ENCODE measurements around the gene CYP46A1. TPM values are rescaled to one million over a fixed set of nuclear protein-coding genes. Genes with fewer than 3 reads are reported as not detected.
"Not testable (repeated sequence)": the region's sequence is repeated elsewhere in the genome, so short reads cannot be mapped to it uniquely, and the experiment has no call there.

CYP46A1 gene
- total RNA-seq, 1 donor from 2014 or later: 2.9 TPM

GRCh38 chr14:99659333-99659741 lies 24.8 kb upstream of the CYP46A1 start:
- Mint-ChIP-seq H3K27me3 (peaks cover 78% of the 10 kb centered on the region), H3K4me3 (ENCODE audit: low read depth) (no peak overlapping the region), H3K36me3 (ENCODE audit: insufficient read depth) (no peaks in the 10 kb centered on the region), H3K9me3 (ENCODE audit: low read depth) (no peaks in the 10 kb centered on the region), H3K4me1 (ENCODE audit: low read depth) (no peaks in the 10 kb centered on the region), H3K27ac (no peak overlapping the region)
- peak; percentile 23 for TF ChIP-seq CTCF (IDR thresholded peaks at IDR 0.05; ENCODE audit: unreplicated experiment)
- DNase-seq (ENCODE audit: low spot score, unreplicated experiment): no peak

DNA sequence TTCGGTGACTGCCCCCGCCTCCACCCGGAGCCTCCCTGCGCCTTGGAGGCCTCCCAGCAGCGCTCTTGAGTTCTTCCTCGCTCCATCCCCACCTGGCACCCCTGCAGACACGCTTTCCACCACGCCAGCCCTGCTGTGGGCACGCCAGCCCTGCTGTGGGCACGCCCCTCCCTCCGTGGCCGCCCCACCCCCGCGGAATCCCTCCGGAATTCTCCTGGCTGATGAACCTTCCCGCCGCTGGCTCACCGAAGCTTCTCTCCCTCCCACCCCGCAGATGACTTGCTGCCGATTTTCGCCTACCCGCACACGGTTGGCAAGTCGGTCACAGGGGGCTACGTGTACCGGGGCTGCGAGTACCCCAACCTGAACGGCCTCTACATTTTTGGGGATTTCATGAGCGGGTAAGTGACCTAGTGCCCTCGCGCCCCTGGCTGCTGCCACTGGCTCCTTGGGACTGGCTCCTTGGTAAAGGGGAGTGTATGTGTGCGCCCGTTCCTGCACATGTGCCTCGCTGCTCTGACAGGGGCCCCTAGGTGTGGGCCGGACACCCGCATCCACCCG lies 24.0 kb upstream of the CYP46A1 start:
- peaks cover 2% of the 10 kb centered on the region for H3K4me1 Mint-ChIP-seq (ENCODE audit: low read depth)
- H3K4me3 Mint-ChIP-seq (ENCODE audit: low read depth): no peak overlapping the region
- no peaks in the 10 kb centered on the region for H3K36me3 Mint-ChIP-seq (ENCODE audit: insufficient read depth)
- no peak overlapping the region for H3K27ac Mint-ChIP-seq
- no peak for TF ChIP-seq CTCF (IDR thresholded peaks at IDR 0.05; ENCODE audit: unreplicated experiment)
- no peaks in the 10 kb centered on the region for H3K9me3 Mint-ChIP-seq (ENCODE audit: low read depth)
- no peak for DNase-seq (ENCODE audit: low spot score, unreplicated experiment)
- H3K27me3 Mint-ChIP-seq: peaks cover 75% of the 10 kb centered on the region

GRCh38 chr14:99660794-99661193 lies 23.3 kb upstream of the CYP46A1 start:
- Mint-ChIP-seq H3K27me3 (peaks cover 71% of the 10 kb centered on the region), H3K4me1 (ENCODE audit: low read depth) (peaks cover 2% of the 10 kb centered on the region), H3K9me3 (ENCODE audit: low read depth) (no peaks in the 10 kb centered on the region), H3K4me3 (ENCODE audit: low read depth) (no peak overlapping the region), H3K27ac (no peak overlapping the region), H3K36me3 (ENCODE audit: insufficient read depth) (no peaks in the 10 kb centered on the region)
- DNase-seq (ENCODE audit: low spot score, unreplicated experiment): no peak
- no peak for TF ChIP-seq CTCF (IDR thresholded peaks at IDR 0.05; ENCODE audit: unreplicated experiment)

DNA sequence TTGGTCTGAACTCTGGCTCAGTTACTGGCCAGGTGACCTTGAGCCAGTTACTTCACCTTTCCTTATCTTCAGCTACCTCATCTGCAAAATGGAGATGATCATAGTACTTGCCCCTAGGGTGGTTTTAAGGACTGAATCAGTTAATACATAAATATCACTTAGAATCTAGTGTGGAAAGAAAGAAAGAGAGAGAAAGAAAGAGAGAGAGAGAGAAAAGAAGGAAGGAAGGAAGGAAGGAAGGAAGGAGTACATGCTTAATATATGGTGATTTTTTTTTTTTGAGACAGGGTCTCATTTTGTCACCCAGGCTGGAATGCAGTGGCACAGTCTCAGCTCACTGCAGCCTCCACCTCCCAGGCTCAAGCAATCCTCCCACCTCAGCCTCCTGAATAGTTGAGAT lies 22.9 kb upstream of the CYP46A1 start:
- DNase-seq (ENCODE audit: low spot score, unreplicated experiment); H3K4me3 Mint-ChIP-seq (ENCODE audit: low read depth); H3K36me3 Mint-ChIP-seq (ENCODE audit: insufficient read depth); H3K9me3 Mint-ChIP-seq (ENCODE audit: low read depth); H3K4me1 Mint-ChIP-seq (ENCODE audit: low read depth): not testable (repeated sequence)
- peaks cover 67% of the 10 kb centered on the region for H3K27me3 Mint-ChIP-seq
- peak overlapping the region; percentile 76 for H3K27ac Mint-ChIP-seq

- H3K27me3 Mint-ChIP-seq: peaks cover 51% of the 10 kb centered on the region
- no peak overlapping the region for H3K4me3 Mint-ChIP-seq (ENCODE audit: low read depth)
- H3K36me3 Mint-ChIP-seq (ENCODE audit: insufficient read depth): no peaks in the 10 kb centered on the region
- no peak for DNase-seq (ENCODE audit: low spot score, unreplicated experiment)
- no peak overlapping the region for H3K27ac Mint-ChIP-seq
- H3K9me3 Mint-ChIP-seq (ENCODE audit: low read depth): no peaks in the 10 kb centered on the region
- TF ChIP-seq CTCF (IDR thresholded peaks at IDR 0.05; ENCODE audit: unreplicated experiment): no peak
- peaks cover 2% of the 10 kb centered on the region for H3K4me1 Mint-ChIP-seq (ENCODE audit: low read depth)
These were observed 21.3 kb upstream of the CYP46A1 start for GRCh38 chr14:99662846-99663245.

- H3K4me3 Mint-ChIP-seq (ENCODE audit: low read depth): no peak overlapping the region
These were observed 20.6 kb upstream of the CYP46A1 start for GRCh38 chr14:99663386-99664057.

More at GRCh38 chr14:99663386-99664057, 20.6 kb upstream of the CYP46A1 start:
- Mint-ChIP-seq H3K9me3 (ENCODE audit: low read depth) (no peaks in the 10 kb centered on the region), H3K27ac (no peak overlapping the region), H3K4me1 (ENCODE audit: low read depth) (peaks cover 2% of the 10 kb centered on the region), H3K27me3 (peaks cover 44% of the 10 kb centered on the region), H3K36me3 (ENCODE audit: insufficient read depth) (no peaks in the 10 kb centered on the region)
- DNase-seq (ENCODE audit: low spot score, unreplicated experiment): no peak
- TF ChIP-seq CTCF (IDR thresholded peaks at IDR 0.05; ENCODE audit: unreplicated experiment): no peak
